ENCODE results near the gene DCAF6.

The DCAF6 gene

DNA sequence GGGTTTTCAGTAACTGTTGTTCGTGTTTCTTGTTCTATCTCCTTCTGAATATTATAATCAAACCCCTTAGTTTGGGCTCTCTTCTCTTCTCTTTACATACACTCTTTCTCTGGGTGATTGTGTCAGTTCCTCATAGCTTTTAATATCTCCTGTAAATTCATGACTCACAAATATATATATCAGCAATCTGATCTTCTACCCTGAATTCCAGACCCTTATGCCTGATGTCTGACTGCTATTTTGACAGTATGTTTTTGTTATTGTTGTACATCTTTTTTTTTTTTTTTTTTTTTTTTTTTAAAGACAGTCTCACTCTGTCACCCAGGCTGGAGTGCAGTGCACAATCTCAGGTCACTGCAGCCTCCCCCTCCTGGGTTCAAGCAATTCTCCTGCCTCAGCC lies 71.2 kb downstream of the DCAF6 start:
- DNase-seq, result no peak
- no peak overlapping the region for H3K4me3 ChIP-seq (ENCODE audit: control insufficient read depth in 1 of 7, extremely low read depth in 1 of 7, insufficient read depth in 4 of 7, low read depth in 2 of 7, low read length in 6 of 7)
- ChIA-PET POLR2A (no interaction called here), CTCF (no interaction called here)
- H3K36me3 ChIP-seq (ENCODE audit: control insufficient read depth in 4 of 4, insufficient read depth in 4 of 4, low read length in 3 of 4), result peaks cover 0 to 35% (median 8%) of the 10 kb centered on the region in 4 experiments
- H3K9me3 ChIP-seq (ENCODE audit: control extremely low read depth in 1 of 5, control insufficient read depth in 4 of 5, insufficient read depth in 2 of 5, low read depth in 1 of 5, low read length in 4 of 5), result no peaks in the 10 kb centered on the region
- no peak overlapping the region for H3K27ac ChIP-seq (ENCODE audit: insufficient read depth in 1 of 2, low read depth in 1 of 2, low read length in 2 of 2, poor library complexity in 1 of 2, severe bottlenecking in 2 of 2)
- H3K27me3 ChIP-seq (replicated peaks in 2 of 5; ENCODE audit: control insufficient read depth in 4 of 5, insufficient read depth in 5 of 5, low read length in 4 of 5), result no peaks in the 10 kb centered on the region
- WGBS (ENCODE audit: insufficient coverage), result 100% methylated on average over 1 of the region's 1 CpG
- H3K4me1 ChIP-seq (ENCODE audit: control extremely low read depth in 1 of 4, control insufficient read depth in 4 of 4, insufficient read depth in 4 of 4, low read length in 3 of 4), result no peaks in the 10 kb centered on the region

GRCh38 chr1:168008595-168008994 lies 72.1 kb downstream of the DCAF6 start:
- no peak for DNase-seq
- Histone ChIP-seq H3K36me3 (ENCODE audit: control insufficient read depth in 4 of 4, insufficient read depth in 4 of 4, low read length in 3 of 4) (peaks cover 2 to 44% (median 8%) of the 10 kb centered on the region in 4 experiments), H3K4me3 (ENCODE audit: control insufficient read depth in 1 of 7, extremely low read depth in 1 of 7, insufficient read depth in 4 of 7, low read depth in 2 of 7, low read length in 6 of 7) (no peak overlapping the region), H3K4me1 (ENCODE audit: control extremely low read depth in 1 of 4, control insufficient read depth in 4 of 4, insufficient read depth in 4 of 4, low read length in 3 of 4) (no peaks in the 10 kb centered on the region), H3K9me3 (ENCODE audit: control extremely low read depth in 1 of 5, control insufficient read depth in 4 of 5, insufficient read depth in 2 of 5, low read depth in 1 of 5, low read length in 4 of 5) (no peaks in the 10 kb centered on the region), H3K27me3 (replicated peaks in 2 of 5; ENCODE audit: control insufficient read depth in 4 of 5, insufficient read depth in 5 of 5, low read length in 4 of 5) (no peaks in the 10 kb centered on the region), H3K27ac (ENCODE audit: insufficient read depth in 1 of 2, low read depth in 1 of 2, low read length in 2 of 2, poor library complexity in 1 of 2, severe bottlenecking in 2 of 2) (no peak overlapping the region)
- WGBS (ENCODE audit: insufficient coverage), result 100% methylated on average over 1 of the region's 5 CpGs
- CTCF ChIA-PET, result no interaction called here
- POLR2A ChIA-PET, result no interaction called here

DNA sequence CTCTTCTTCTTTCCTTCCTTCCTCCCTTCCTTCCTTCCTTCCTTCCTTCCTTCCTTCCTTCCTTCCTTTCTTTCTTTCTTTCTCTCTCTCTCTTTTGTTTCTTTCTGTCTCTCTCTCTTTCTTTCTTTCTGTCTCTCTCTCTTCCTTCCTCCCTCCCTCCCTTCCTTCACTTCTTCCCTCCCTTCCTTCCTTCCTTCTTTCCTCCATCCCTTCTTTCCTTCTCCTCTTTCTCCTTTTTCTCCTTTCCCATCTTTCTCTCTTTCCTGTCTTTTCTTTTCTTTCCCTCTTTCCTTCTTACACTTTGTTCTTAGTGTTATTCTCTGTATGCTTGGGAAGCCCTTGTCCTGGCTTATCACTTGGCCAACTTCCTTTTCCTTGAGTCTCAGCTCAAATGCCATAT lies 72.8 kb downstream of the DCAF6 start:
- Histone ChIP-seq H3K4me3 (ENCODE audit: control insufficient read depth in 1 of 7, extremely low read depth in 1 of 7, insufficient read depth in 4 of 7, low read depth in 2 of 7, low read length in 6 of 7) (no peak overlapping the region), H3K27ac (ENCODE audit: insufficient read depth in 1 of 2, low read depth in 1 of 2, low read length in 2 of 2, poor library complexity in 1 of 2, severe bottlenecking in 2 of 2) (no peak overlapping the region), H3K27me3 (replicated peaks in 2 of 5; ENCODE audit: control insufficient read depth in 4 of 5, insufficient read depth in 5 of 5, low read length in 4 of 5) (no peaks in the 10 kb centered on the region), H3K4me1 (ENCODE audit: control extremely low read depth in 1 of 4, control insufficient read depth in 4 of 4, insufficient read depth in 4 of 4, low read length in 3 of 4) (no peaks in the 10 kb centered on the region), H3K36me3 (ENCODE audit: control insufficient read depth in 4 of 4, insufficient read depth in 4 of 4, low read length in 3 of 4) (peaks cover 2 to 40% (median 8%) of the 10 kb centered on the region in 4 experiments), H3K9me3 (ENCODE audit: control extremely low read depth in 1 of 5, control insufficient read depth in 4 of 5, insufficient read depth in 2 of 5, low read depth in 1 of 5, low read length in 4 of 5) (no peaks in the 10 kb centered on the region)
- POLR2A ChIA-PET, result no interaction called here
- DNase-seq, result no peak
- CTCF ChIA-PET, result no interaction called here

GRCh38 chr1:168019407-168019806 lies 82.9 kb downstream of the DCAF6 start:
- CTCF ChIA-PET, result no interaction called here
- Histone ChIP-seq H3K4me1 (ENCODE audit: control extremely low read depth in 1 of 4, control insufficient read depth in 4 of 4, insufficient read depth in 4 of 4, low read length in 3 of 4) (no peaks in the 10 kb centered on the region), H3K27ac (ENCODE audit: insufficient read depth in 1 of 2, low read depth in 1 of 2, low read length in 2 of 2, poor library complexity in 1 of 2, severe bottlenecking in 2 of 2) (no peak overlapping the region), H3K36me3 (ENCODE audit: control insufficient read depth in 4 of 4, insufficient read depth in 4 of 4, low read length in 3 of 4) (peaks cover 6 to 39% (median 16%) of the 10 kb centered on the region in 4 experiments), H3K4me3 (ENCODE audit: control insufficient read depth in 1 of 7, extremely low read depth in 1 of 7, insufficient read depth in 4 of 7, low read depth in 2 of 7, low read length in 6 of 7) (no peak overlapping the region), H3K9me3 (ENCODE audit: control extremely low read depth in 1 of 5, control insufficient read depth in 4 of 5, insufficient read depth in 2 of 5, low read depth in 1 of 5, low read length in 4 of 5) (no peaks in the 10 kb centered on the region), H3K27me3 (replicated peaks in 2 of 5; ENCODE audit: control insufficient read depth in 4 of 5, insufficient read depth in 5 of 5, low read length in 4 of 5) (no peaks in the 10 kb centered on the region)
- no CpG with 5 or more reads among the region's 1 CpG for WGBS (ENCODE audit: insufficient coverage)
- peak in 2 of 3 donors; percentile 10 to 12 for DNase-seq
- POLR2A ChIA-PET, result no interaction called here

DNA sequence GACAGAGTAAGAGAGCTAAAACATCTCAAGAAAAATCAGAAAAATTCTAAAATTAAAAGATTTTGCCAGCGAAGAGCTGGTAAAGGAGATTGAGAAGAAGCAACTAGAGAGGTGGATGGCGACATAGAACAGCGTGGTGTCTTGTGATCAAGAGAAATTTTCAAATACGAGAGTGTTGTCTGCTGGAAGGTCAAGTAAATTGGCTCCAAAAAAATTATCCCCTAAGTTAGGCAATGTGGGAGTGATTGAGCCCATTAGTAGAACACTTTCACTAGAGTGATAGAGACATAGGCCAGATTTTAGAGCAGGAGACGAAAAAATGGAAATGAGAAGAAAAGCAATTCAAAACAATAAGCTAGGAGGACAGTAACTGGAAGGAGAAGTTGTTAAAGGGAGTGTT lies 94.7 kb downstream of the DCAF6 start:
- WGBS (ENCODE audit: insufficient coverage), result 96% methylated on average over 4 of the region's 5 CpGs
- Histone ChIP-seq H3K4me3 (ENCODE audit: control insufficient read depth in 1 of 7, extremely low read depth in 1 of 7, insufficient read depth in 4 of 7, low read depth in 2 of 7, low read length in 6 of 7) (no peak overlapping the region), H3K27ac (ENCODE audit: insufficient read depth in 1 of 2, low read depth in 1 of 2, low read length in 2 of 2, poor library complexity in 1 of 2, severe bottlenecking in 2 of 2) (no peak overlapping the region), H3K27me3 (replicated peaks in 2 of 5; ENCODE audit: control insufficient read depth in 4 of 5, insufficient read depth in 5 of 5, low read length in 4 of 5) (no peaks in the 10 kb centered on the region), H3K9me3 (ENCODE audit: control extremely low read depth in 1 of 5, control insufficient read depth in 4 of 5, insufficient read depth in 2 of 5, low read depth in 1 of 5, low read length in 4 of 5) (no peaks in the 10 kb centered on the region), H3K4me1 (ENCODE audit: control extremely low read depth in 1 of 4, control insufficient read depth in 4 of 4, insufficient read depth in 4 of 4, low read length in 3 of 4) (no peaks in the 10 kb centered on the region), H3K36me3 (ENCODE audit: control insufficient read depth in 4 of 4, insufficient read depth in 4 of 4, low read length in 3 of 4) (peaks cover 0 to 14% (median 4%) of the 10 kb centered on the region in 4 experiments)
- no peak for DNase-seq
- CTCF ChIA-PET, result no interaction called here
- POLR2A ChIA-PET, result no interaction called here

DNA sequence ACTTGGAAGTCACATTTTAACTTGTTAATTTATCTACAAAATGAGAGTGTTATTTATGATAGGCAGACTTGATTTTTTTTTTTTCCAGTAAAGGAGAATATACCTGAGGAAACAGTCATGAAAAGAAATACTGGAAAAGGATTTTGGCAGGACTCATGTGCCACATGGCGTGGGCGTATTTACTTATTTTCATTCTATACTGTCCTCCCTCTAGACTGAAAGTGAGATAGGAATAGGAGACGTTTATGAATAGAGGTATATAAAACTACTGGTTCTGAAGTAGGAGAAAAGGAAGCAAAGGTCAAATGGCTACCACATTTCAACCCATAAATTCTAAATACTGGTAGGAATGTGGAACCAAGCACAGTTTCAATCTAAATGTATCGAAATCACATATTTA lies 95.1 kb downstream of the DCAF6 start:
- CTCF ChIA-PET, result no interaction called here
- Histone ChIP-seq H3K27me3 (replicated peaks in 2 of 5; ENCODE audit: control insufficient read depth in 4 of 5, insufficient read depth in 5 of 5, low read length in 4 of 5) (no peaks in the 10 kb centered on the region), H3K27ac (ENCODE audit: insufficient read depth in 1 of 2, low read depth in 1 of 2, low read length in 2 of 2, poor library complexity in 1 of 2, severe bottlenecking in 2 of 2) (no peak overlapping the region), H3K4me1 (ENCODE audit: control extremely low read depth in 1 of 4, control insufficient read depth in 4 of 4, insufficient read depth in 4 of 4, low read length in 3 of 4) (no peaks in the 10 kb centered on the region), H3K4me3 (ENCODE audit: control insufficient read depth in 1 of 7, extremely low read depth in 1 of 7, insufficient read depth in 4 of 7, low read depth in 2 of 7, low read length in 6 of 7) (no peak overlapping the region), H3K36me3 (ENCODE audit: control insufficient read depth in 4 of 4, insufficient read depth in 4 of 4, low read length in 3 of 4) (peaks cover 0 to 11% (median 4%) of the 10 kb centered on the region in 4 experiments), H3K9me3 (ENCODE audit: control extremely low read depth in 1 of 5, control insufficient read depth in 4 of 5, insufficient read depth in 2 of 5, low read depth in 1 of 5, low read length in 4 of 5) (no peaks in the 10 kb centered on the region)
- no peak for DNase-seq
- POLR2A ChIA-PET, result no interaction called here
- no CpG with 5 or more reads among the region's 4 CpGs for WGBS (ENCODE audit: insufficient coverage)

GRCh38 chr1:168032029-168032428 lies 95.5 kb downstream of the DCAF6 start:
- ChIA-PET CTCF (no interaction called here), POLR2A (no interaction called here)
- no peak for DNase-seq
- WGBS (ENCODE audit: insufficient coverage), result no CpG with 5 or more reads among the region's 1 CpG
- Histone ChIP-seq H3K36me3 (ENCODE audit: control insufficient read depth in 4 of 4, insufficient read depth in 4 of 4, low read length in 3 of 4) (peaks cover 0 to 8% (median 4%) of the 10 kb centered on the region in 4 experiments), H3K4me3 (ENCODE audit: control insufficient read depth in 1 of 7, extremely low read depth in 1 of 7, insufficient read depth in 4 of 7, low read depth in 2 of 7, low read length in 6 of 7) (no peak overlapping the region), H3K9me3 (ENCODE audit: control extremely low read depth in 1 of 5, control insufficient read depth in 4 of 5, insufficient read depth in 2 of 5, low read depth in 1 of 5, low read length in 4 of 5) (no peaks in the 10 kb centered on the region), H3K27me3 (replicated peaks in 2 of 5; ENCODE audit: control insufficient read depth in 4 of 5, insufficient read depth in 5 of 5, low read length in 4 of 5) (no peaks in the 10 kb centered on the region), H3K27ac (ENCODE audit: insufficient read depth in 1 of 2, low read depth in 1 of 2, low read length in 2 of 2, poor library complexity in 1 of 2, severe bottlenecking in 2 of 2) (no peak overlapping the region), H3K4me1 (ENCODE audit: control extremely low read depth in 1 of 4, control insufficient read depth in 4 of 4, insufficient read depth in 4 of 4, low read length in 3 of 4) (no peaks in the 10 kb centered on the region)

Data from common myeloid progenitor, CD34-positive (primary cell).